T follicular helper cell (primary cell): ENCODE data around the gene NXF1.
"Not testable (repeated sequence)": the region's sequence is repeated elsewhere in the genome, so short reads cannot be mapped to it uniquely, and the experiment has no call there.

Experiments used
- DNase-seq: peaks from one replicate; pipeline ENCODE4 v3.0.0-alpha.2; 2020; ENCODE audit warnings: low read depth

NXF1 gene

DNA sequence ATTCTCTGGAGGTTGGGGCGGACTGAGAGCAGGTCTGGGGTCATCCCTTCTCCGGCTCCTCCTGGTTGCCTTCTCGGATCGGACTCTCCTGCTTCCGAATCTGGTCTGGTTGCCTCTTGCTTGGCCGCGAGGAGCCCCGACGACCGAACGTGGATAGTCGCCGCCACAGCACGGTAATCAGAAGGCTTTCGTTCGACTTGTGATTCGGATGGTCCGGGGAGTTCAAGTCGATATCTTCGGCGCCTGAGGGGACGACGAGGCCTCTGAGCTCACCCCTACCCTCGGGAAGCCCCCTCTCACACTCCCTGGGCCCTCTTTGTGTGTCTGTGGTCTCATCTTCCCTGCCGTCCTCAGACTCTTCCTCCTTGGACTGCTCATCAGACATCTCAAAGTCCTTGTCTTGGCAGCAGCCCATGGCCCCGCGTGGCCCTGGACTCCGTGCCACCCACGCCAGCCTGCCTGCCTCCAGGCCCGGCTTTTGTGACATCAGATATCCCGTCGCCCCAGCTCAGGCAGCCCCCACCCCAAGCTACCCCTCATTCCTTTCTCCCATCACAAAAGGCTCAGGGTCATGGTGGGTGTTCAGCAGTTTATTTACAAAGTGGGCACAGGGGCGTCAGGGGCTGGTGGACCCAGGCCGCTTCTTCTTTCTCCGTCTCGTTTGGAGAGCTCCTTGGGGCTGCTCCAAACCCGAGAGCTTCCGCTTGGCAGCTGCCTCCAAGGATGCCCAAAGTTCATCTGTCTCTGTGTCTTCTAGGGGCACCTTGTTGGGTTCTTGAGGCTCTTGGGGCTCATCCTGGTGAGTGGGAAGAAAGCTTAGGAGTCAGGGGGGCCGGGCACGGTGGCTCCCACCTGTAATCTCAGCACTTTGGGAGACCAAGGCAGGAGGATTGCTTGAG is 27.3 kb upstream of the NXF1 start, which contains the start of gene TEX54:
Gene TEX54 (minus strand): TSS at position 506 of the 899 bp plus-strand sequence.
- DNase-seq, result no peak

DNA sequence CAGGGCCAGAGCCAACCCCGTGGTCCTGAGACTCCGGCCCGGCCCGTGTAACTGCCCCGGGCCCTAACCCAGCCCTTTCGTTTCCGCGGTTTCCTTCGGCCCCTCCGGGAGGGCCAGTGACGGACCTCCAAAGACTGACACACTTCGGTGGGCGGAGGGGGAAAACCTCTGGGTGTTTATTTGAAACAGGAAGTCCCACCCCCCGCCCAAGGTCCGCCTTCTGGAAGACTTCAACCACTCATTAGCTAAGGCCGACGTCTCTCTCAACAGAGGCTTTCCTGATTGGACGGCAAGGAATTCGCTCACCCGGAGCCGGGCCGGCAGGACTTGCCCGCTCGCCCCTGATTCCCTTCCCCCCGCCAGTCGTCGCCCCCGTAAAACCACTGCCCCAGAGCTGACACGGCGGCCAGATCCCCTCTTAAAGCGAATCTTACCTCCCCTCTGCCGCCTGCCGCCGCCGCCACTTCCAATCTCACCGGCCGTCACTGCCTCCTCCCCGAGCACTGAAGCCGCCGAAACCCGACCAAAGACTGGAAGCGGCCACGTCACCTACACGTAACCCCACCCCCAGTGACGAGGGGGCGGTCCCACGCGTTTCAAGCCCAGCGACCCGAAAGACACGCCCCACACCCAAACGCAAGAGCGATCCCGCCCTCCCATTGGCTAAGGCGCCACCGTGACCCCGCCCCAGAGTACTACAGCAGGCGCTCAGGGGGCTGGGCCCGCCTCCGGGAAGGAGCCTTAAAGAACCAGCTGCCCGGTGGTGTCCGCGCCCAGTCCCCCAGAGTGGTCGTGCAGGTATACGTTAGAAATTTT is 26.5 kb upstream of the NXF1 start, which contains the start of gene STX5:
Gene STX5 (minus strand): TSS at position 532 of the 816 bp plus-strand sequence. CDS start 808 bp downstream, outside the sequence.
- peak; percentile 99 for DNase-seq

DNA sequence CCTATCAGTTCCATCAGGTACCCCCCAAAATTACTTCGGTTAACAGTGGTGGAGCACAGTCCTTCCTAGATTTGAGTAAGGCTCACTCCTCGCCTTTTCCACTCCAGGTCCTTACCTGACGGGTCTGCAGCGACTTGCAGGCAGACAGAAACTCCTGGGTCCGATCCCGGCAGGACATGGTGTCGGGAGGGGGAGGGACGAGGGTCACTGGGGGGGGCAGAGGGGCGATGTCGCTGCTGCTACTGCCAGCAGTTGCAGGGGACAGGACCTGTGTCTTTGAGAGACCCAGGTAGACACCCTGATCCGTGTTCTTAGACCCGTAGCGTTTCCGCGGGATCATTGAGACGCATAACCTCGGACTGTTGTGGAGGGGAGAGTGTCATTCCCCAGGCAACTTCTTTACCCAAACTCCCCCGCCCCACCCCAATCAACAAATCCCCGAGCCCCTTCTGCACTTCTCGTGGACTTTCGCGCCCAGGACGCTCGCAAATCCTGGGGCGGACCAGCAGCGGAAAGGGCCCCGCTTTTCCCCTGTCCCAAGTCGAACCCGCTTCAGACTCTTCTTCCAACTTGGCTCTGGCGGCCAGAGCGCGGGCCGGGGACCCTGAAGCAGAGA is 25.8 kb upstream of the NXF1 start:
- DNase-seq, result no peak

DNA sequence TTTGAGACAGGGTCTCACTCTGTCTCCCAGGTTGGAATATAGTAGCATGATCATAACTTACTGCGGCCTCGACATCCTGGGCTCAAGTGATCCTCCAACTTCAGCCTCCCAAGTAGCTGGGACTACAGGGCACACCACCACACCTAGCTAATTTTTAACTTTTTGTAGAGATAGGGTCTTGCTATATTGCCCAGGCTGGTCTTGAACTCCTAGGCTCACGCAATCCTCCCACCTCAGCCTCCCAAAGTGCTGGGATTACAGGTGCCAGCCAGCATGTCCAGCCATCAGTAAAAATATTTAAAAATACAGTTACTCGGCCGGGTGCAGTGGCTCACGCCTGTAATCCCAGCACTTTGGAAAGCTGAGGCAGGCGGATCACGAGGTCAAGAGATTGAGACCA is 22.9 kb upstream of the NXF1 start:
- not testable (repeated sequence) for DNase-seq

DNA sequence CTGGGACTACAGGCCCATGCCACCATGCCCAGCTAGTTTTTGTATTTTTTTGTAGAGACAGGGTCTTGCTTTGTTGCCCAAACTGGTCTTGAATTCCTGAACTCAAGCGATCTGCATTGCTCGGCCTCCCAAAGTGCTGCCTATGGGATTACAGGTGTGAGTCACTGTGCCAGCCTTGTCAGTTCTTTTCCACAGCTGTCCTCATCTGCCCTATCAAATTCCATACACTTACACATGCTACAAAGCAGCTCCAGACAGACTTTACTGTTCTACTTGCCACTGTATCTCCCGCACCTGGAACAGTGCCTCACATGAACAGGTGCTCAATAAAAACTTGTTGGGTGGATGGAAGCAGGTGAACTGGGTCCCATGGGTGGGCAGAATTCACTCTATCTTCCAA is 18.4 kb upstream of the NXF1 start:
- DNase-seq, result no peak

DNA sequence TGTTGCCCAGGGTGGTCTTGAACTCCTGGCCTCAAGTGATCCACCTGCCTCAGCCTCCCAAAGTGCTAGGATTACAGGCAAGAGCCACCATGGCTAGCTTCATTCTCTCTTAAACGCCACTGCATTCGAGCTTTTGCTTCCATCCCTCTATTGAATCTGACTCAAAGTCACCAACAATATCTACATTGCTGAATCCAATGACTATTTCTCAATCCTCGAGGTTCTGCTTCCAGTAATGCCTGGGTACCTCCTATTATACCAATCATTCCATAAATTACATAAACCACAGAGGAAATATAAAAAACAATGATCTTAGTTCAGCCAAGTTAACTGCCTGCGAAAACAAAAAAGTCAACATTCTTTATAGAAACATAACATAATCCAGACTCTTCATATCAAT is 11.9 kb upstream of the NXF1 start:
- no peak for DNase-seq

DNA sequence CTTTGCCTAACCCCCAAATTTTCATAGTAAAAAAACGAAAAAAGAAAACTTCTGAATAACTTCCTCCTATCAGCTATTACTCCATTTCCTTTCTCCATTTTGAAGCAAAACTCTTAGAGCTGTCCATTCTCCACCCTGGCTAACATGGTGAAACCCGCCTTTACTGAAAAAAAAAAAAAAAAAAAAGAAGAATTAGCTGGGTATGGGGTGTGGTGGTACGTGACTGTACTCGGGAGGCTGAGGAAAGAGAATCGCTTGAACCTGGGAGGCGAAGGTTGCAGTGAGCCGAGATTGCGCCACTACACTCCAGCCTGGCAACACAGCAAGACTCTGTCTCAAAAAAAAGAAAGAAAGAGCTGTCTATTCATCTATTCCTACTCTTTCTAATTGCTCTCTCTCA is 11.3 kb upstream of the NXF1 start:
- no peak for DNase-seq

DNA sequence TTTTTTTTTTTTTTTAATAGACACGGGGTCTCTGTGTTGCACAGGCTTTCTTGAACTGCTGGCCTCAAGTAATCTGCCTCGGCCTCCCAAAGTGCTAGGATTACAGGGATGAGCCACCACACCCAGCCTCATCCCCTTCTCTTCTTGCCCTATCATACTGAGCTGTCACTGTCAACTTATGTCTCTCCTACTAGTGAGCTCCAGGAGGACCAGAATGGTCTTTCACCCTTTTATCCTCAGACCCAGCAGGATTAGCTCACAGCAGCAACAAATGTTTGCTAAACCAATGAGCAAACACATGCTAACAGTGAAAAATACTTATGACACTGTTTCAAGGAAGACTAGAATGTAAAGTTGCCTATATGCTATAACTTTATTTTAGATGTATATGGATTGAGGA is 6.4 kb upstream of the NXF1 start:
- DNase-seq, result no peak

DNA sequence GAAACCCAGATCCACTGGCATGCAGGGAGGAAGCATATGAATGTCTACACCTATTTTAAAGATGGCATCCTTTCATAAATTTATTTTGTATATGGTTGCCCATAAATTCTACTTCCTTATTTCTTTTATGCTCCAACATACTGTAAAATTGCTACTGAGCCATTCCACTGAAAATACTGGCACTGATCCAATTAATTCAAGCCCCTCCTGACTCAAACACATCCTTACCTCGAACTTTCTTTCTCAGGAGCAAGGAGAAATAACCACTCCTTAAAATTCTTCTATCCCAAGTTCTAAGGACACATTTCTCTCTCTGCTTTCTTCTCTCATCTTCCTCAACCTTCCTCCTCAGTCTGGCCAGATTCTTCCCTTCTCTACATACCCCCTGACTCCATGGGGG is 5.5 kb upstream of the NXF1 start:
- DNase-seq, result no peak

DNA sequence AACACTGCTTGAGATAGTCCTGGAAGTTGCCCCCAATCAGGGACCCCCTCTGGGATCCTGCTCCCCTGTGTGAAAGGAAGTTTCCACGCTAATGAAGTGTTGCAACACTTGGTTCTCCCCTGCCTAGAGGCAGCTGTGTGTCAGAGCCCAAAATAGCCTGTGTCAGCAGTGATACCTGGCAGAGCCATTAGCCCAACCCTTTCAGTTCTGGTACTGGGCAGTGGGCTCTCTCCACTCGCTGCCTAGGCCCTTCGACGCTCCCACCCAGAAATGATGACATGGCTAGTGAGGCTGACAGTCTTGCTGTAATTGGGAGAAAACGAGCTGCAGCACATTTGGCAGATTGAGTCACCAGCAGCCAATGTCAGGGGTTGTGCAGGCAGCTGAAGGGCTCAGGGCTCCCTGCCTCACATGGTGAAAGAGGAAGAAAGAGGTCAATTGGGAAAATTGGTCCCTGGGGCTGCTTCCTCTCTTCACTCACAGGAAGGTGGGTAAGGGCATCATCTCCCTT is 1.4 kb upstream of the NXF1 start:
- no peak for DNase-seq

DNA sequence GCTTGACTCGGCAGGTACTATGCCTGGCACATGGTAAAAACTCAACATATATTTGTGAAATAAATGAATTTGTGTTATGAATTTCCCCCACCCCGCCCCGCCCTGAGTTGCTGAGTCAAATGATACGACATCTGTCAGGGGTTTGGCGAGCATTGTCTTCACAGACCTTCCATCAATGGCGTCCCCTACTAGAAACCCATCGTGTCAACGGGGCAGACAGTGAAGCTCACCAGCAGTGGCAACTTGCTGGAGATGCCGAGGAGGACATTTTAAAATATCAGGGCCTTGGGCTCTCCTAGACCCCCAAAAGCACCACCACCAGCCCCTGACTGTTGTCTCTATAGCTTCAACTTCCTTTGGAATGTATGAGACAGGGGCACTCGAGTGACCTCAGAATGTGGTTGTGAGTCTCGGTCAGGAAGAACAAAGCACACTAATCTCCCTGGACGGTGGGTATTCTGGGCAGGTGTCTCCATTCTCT is 761 bp upstream of the NXF1 start:
- DNase-seq, result no peak

DNA sequence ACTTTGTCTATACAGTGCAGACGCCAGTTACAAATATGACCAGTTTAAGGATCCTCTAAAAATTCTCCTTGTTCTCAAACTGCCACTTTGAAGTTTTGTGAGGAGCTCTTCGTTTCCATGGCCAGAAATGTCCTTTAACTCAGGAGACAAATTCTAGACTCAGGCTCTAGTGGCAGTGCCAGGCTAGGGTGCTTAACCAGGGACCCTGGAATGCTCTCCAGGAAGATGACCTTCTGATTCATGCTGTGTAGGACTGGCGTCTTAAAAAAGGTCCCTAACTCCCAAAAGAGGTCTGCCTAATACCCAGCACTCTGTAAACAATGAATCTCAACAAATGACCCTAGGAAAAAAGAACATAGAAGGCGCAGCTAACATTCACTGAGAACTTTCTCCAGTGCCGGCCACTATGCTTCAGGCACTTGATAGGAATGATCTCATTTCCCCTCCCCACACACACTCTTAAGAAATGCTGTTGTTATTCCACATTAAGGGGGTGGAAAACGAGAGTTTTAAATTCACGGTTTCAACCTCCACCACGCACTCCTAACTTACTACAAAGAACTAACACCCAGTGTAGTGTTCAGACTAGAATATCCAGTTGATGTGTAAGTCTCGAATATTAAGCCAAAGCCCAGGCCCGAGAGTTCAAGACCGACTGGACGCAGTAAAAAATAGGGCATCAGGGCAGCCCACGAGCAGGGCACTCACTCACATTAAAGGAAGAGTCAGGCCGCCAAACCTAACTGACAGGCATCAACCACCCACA is 747 bp downstream of the NXF1 start:
- DNase-seq, result no peak

DNA sequence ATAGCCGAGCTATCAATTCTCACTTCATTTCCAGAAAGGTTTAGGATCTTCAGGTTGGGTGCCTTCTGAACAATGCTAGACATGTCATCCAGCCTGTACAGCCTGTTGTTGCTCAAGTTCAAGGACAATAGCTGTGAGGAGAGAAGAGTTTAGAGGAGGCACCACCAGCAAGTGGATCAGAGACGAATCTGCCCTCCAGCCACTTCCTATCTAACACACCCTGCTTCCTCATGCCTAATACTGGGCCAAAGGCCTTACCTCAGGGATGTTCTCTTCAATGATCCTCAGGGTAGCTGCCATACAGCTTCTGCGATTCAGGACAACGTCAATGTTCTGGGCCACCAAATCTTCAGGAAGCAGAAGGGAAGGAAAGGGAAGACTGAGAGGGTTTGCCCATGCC is 4.2 kb downstream of the NXF1 start:
- DNase-seq, result no peak

DNA sequence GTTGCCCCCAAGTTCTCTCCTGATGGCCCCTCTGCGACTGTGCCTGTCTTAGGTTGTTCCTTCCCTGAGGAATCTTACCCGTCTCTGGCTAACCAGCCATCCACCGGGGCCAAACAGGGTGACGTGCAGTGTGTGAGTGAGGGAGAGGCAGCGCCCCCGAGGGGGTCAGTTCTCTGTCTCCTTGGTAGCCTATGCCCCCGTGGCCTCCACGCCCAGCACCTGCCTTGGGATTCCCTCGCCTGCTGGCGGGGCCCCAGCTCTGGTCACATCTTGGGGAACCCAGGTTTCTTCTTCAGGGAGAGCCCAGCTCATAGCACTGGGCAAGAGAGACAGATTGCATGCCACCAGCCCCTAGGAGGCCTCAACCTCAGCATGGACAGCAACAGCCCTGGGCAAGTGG is 5.8 kb downstream of the NXF1 start:
- no peak for DNase-seq

DNA sequence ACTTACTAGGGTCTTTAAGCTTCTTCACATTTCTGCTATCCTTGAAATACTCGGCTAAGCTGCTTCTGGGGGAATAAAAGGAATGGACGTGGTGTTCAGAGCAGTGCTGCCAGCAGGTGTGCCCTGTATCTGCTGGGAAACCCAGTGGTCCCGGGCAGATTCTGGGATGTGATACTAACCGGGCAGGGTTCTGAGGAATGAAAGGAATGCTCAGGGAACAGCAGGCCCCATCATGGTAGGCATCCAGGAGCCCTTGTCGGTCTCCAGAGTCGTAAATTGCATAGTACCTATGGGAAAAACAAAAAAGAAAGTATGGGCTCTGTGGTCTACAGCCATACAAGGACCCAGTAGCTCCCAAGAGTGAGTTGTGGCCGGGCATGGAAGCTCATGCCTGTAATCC is 9.0 kb downstream of the NXF1 start:
- DNase-seq, result no peak

DNA sequence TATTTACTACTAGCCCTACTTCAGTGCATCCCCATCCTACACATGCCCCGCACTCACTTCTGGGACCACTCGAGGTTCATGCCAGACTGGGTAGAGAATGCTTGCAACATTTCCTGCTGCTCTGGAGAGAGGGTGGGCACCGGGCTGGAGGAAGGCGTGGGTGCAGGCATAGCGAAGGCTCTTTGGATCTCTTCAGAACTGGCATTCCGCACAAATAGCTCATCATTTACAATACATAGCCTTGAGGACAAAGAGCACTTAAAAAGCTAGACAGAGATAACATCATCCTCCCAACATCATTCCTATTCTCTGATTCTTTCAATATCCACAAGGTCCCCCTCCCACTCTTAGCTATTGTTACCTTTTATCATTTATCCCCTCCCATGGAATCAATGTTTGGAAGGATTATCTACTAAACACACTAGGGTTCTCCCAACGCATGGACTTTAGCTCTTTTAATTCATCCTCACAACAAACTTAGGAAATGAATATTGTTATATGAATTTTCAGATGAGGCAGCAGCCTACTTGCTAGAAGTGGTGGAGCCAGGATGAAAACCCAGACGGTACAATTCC is 11.0 kb downstream of the NXF1 start:
- no peak for DNase-seq

DNA sequence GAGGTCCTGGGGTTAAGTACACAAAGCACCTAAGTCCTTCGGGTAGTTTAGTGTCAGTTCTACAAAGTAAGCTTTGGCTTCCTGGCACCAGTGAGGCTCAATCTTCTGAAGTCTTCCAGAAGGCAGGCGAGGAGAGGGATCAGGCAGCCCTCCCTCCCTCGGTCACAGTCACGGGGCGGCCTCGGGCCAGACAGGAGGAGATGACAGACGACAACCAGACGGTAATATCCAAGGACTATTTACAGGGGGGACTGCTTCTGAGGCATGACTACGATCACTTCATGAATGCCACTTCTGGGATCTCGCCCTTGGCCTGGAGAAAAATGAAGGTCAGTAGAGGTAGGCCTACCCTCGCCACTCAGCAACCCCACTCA is 13.1 kb downstream of the NXF1 start:
- no peak for DNase-seq

DNA sequence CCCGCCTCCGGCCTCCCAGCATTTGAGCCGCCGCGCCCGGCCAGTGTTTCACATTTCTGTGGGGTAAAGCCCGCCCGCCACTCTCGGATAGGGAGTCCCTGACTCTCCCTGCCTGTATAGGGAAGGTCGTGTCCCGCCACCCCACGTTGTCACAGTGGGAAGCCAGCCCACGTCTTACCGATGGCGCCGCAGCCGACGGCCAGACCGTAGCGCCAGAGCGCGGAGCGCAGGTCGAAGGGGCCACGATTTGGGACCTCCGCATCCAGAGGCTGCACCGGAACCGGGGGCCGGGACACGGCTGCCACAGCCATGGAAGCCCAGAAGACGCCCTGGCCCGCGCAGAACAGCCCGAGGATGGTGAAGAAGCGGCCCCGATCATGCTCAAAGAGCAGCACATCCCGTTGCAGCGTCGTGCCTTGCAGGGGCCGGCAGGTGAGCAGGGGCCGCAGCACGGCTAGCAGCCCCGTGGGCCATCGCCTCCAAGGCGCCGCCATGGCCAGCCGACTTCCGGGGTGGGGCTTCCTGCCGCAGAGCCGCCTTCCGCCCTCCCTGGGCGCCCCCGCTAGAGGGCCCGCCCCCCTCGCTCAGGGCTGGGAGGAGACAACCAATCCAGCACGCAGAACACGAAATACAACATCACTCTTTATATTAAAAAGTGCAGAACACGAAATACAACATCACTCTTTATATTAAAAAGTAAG is 13.6 kb downstream of the NXF1 start, which contains the start of gene TMEM223:
Gene TMEM223 (minus strand): TSS at position 506 of the 701 bp plus-strand sequence. CDS start 12 bp downstream, at position 494.
- DNase-seq, result peak; percentile 83

DNA sequence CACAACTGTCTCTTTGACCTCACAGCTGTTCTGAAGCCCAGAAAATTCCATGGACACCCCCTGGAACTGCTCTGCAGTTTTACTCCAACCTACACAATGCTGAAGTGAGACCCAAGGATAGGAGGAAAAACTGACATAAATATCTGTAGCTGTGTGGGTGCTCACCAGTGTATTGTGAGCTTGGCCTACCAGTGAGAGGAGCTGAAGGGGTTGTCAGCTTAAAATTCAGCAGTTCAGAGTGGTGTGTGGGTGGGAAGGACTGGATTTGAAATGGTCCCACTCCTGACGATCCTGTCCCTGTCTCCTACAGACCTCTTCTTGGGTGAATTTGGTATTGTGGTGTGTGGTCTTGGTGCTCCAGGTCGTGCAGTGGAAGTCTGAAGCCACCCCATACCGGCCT is 15.7 kb downstream of the NXF1 start:
- no peak for DNase-seq

DNA sequence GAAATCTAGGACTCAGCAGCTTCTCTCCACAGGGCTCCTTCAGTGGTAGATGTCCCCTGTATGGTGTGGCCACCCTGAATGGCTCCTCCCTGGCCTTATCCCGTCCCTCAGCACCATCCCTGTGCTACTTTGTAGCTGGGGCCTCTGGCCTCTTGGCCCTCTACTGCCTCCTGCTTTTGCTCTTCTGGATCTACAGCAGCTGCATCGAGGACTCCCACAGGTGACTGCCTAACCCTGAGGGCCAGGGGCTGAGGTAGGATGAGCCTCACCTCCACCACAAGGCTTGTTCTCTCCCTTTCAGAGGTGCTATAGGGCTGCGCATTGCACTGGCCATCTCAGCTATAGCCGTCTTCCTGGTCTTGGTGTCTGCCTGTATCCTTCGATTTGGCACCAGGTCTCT is 16.2 kb downstream of the NXF1 start:
- no peak for DNase-seq
